GM19239 (cell line): ENCODE data around the gene ISX.

Source experiments
- DNase-seq: peaks from one replicate; pipeline ENCODE4 v3.0.0; 2011; ENCODE audit warnings: low spot score; ENCODE audit not compliant: insufficient read length
- FAIRE-seq: peaks from 2 replicates; lab custom pipeline; 2011; peaks lifted over from hg19 to GRCh38; lab: Jason Lieb, UNC

ISX gene

GRCh38 chr22:35103761-35104160 lies 37.8 kb downstream of the ISX start:
- FAIRE-seq, result no peak

GRCh38 chr22:35104491-35104890 lies 38.5 kb downstream of the ISX start:
- DNase-seq, result no peak
- FAIRE-seq, result peak; percentile 33

More at GRCh38 chr22:35103761-35104160, 37.8 kb downstream of the ISX start:
- no peak for DNase-seq

GRCh38 chr22:35109616-35110015 lies 43.7 kb downstream of the ISX start:
- FAIRE-seq, result no peak
- DNase-seq, result no peak

GRCh38 chr22:35111244-35111643 lies 45.3 kb downstream of the ISX start:
- DNase-seq (no peak), FAIRE-seq (peak; percentile 35)

GRCh38 chr22:35113341-35113740 lies 47.4 kb downstream of the ISX start:
- FAIRE-seq, result no peak
- no peak for DNase-seq

GRCh38 chr22:35114131-35114980 lies 48.4 kb downstream of the ISX start:
- FAIRE-seq, result no peak

GRCh38 chr22:35115515-35115914 lies 49.6 kb downstream of the ISX start:
- no peak for DNase-seq
- FAIRE-seq, result no peak

More at GRCh38 chr22:35114131-35114980, 48.4 kb downstream of the ISX start:
- no peak for DNase-seq

- no peak for FAIRE-seq
- no peak for DNase-seq
These were observed 50.3 kb downstream of the ISX start for GRCh38 chr22:35116269-35116668.

- DNase-seq (no peak), FAIRE-seq (no peak)
These were observed 50.9 kb downstream of the ISX start for GRCh38 chr22:35116817-35117216.

- FAIRE-seq, result peak; percentile 53
- no peak for DNase-seq
These were observed 53.5 kb downstream of the ISX start for GRCh38 chr22:35119494-35119893.

- FAIRE-seq (peak; percentile 72), DNase-seq (no peak)
These were observed 58.8 kb downstream of the ISX start for GRCh38 chr22:35124691-35125219.

- FAIRE-seq, result peak; percentile 95
These were observed 61.0 kb downstream of the ISX start for GRCh38 chr22:35126993-35127392.

GRCh38 chr22:35128637-35129036 lies 62.7 kb downstream of the ISX start:
- DNase-seq (no peak), FAIRE-seq (peak; percentile 97)

More at GRCh38 chr22:35126993-35127392, 61.0 kb downstream of the ISX start:
- no peak for DNase-seq

- DNase-seq (no peak), FAIRE-seq (peak; percentile 87)
These were observed 65.6 kb downstream of the ISX start for GRCh38 chr22:35131525-35132000.

GRCh38 chr22:35132568-35132967 lies 66.6 kb downstream of the ISX start:
- no peak for DNase-seq
- FAIRE-seq, result no peak

GRCh38 chr22:35133702-35134380 lies 67.9 kb downstream of the ISX start:
- DNase-seq, result no peak
- FAIRE-seq, result no peak

- DNase-seq (no peak), FAIRE-seq (peak; percentile 8)
These were observed 68.7 kb downstream of the ISX start for GRCh38 chr22:35134637-35135036.

- DNase-seq (no peak), FAIRE-seq (peak; percentile 93)
These were observed 69.2 kb downstream of the ISX start for GRCh38 chr22:35135165-35135564.
